AG04449 (cell line): ENCODE measurements around the gene ASB10.

ENCODE experiments used
- CTCF ChIA-PET: fragments of 350-600 bp; formaldehyde crosslinking; extraction: SDS; loops from one replicate; lab custom pipeline; 2021; ENCODE audit warnings: antibody characterized with exemption; lab: Yijun Ruan, JAX
- POLR2A ChIA-PET: fragments of 400-600, 350-600 bp; formaldehyde crosslinking; extraction: SDS; loops from one replicate; lab custom pipeline; 2020; ENCODE audit warnings: antibody characterized with exemption, inconsistent platforms; lab: Yijun Ruan, JAX
- DNase-seq: peaks from one replicate; pipeline ENCODE4 v3.0.0-alpha.2; 2010; ENCODE audit warnings: low read depth, low spot score
- H3K4me3 ChIP-seq: 2 replicates; pipeline ENCODE4 v1.5.1; 2011; ENCODE audit warnings: low read depth, mild to moderate bottlenecking, control low read depth, low read length
- TF ChIP-seq, protein P1 (sequence below): IDR thresholded peaks from one replicate; pipeline ENCODE4 v1.5.1; 2011; ENCODE audit warnings: mild to moderate bottlenecking, moderate library complexity, low read length, control low read depth, inconsistent platforms; ENCODE audit not compliant: insufficient read depth; ENCODE audit errors: missing control alignments

Gene ASB10

DNA sequence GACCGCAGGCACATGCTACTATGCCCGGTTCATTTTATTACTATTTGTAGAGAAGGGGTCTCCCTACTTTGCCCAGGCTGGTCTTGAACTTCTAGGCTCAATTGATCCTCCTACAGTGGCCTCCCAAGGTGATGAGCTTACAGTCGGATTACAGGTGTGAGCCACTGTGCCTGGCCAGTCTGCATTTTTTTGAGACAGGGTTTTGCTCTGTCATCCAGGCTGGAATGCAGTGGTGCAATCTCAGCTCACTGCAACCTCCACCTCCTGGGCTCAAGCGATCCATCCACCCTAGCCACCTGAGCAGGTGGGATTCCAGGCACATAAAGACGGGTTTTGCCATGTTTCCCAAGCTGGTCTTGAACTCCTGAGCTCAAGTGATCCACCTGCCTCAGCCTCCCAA is 25.6 kb upstream of the ASB10 start:
- ChIA-PET POLR2A (interaction anchor here (2.7 kb wide), 1 partner anchor 14 kb away, joined by 8 read pairs; the partner anchor contains the start of gene ABCF2), CTCF (interaction anchor here (0.8 to 1.1 kb wide), 2 partner anchors 13 to 44 kb away, joined by 3 read pairs; no protein-coding TSS in a partner anchor)
- no peak overlapping the region for H3K4me3 ChIP-seq
- TF ChIP-seq, protein P1, sequence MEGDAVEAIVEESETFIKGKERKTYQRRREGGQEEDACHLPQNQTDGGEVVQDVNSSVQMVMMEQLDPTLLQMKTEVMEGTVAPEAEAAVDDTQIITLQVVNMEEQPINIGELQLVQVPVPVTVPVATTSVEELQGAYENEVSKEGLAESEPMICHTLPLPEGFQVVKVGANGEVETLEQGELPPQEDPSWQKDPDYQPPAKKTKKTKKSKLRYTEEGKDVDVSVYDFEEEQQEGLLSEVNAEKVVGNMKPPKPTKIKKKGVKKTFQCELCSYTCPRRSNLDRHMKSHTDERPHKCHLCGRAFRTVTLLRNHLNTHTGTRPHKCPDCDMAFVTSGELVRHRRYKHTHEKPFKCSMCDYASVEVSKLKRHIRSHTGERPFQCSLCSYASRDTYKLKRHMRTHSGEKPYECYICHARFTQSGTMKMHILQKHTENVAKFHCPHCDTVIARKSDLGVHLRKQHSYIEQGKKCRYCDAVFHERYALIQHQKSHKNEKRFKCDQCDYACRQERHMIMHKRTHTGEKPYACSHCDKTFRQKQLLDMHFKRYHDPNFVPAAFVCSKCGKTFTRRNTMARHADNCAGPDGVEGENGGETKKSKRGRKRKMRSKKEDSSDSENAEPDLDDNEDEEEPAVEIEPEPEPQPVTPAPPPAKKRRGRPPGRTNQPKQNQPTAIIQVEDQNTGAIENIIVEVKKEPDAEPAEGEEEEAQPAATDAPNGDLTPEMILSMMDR, result no peak
- DNase-seq, result no peak

- no peak for DNase-seq
- TF ChIP-seq, protein P1, result no peak
- CTCF ChIA-PET, result no interaction called here
- no peak overlapping the region for H3K4me3 ChIP-seq
- POLR2A ChIA-PET, result interaction anchor here (2.7 kb wide), 1 partner anchor 16 kb away, joined by 8 read pairs; the partner anchor contains the start of gene ABCF2
Measured at GRCh38 chr7:151211155-151211772, 24.2 kb upstream of the ASB10 start.

GRCh38 chr7:151210087-151210854 is 23.2 kb upstream of the ASB10 start, which contains the start of gene H2BK1:
Gene H2BK1 (minus strand): TSS chr7:151210488. CDS start chr7:151210318, 170 bp downstream.
- no peak within 1 kb of the TSS for H3K4me3 ChIP-seq
- ChIA-PET POLR2A (interaction anchor here (1.0 kb wide), 1 partner anchor 17 kb away, joined by 3 read pairs; the partner anchor contains the start of gene ABCF2), CTCF (no interaction called here)
- TF ChIP-seq, protein P1, result no peak
- DNase-seq, result no peak

- H3K4me3 ChIP-seq, result no peak overlapping the region
- DNase-seq, result no peak
- ChIA-PET CTCF (no interaction called here), POLR2A (interaction anchor here (1.0 kb wide), 1 partner anchor 18 kb away, joined by 3 read pairs; the partner anchor contains the start of gene ABCF2)
- TF ChIP-seq, protein P1, result no peak
Measured at GRCh38 chr7:151209588-151209987, 22.5 kb upstream of the ASB10 start.

GRCh38 chr7:151208253-151208862 is 21.3 kb upstream of the ASB10 start:
- POLR2A ChIA-PET, result no interaction called here
- TF ChIP-seq, protein P1, result no peak
- CTCF ChIA-PET, result no interaction called here
- no peak for DNase-seq
- no peak overlapping the region for H3K4me3 ChIP-seq

- TF ChIP-seq, protein P1, result no peak
- ChIA-PET CTCF (no interaction called here), POLR2A (no interaction called here)
- no peak overlapping the region for H3K4me3 ChIP-seq
- DNase-seq, result no peak
Measured at GRCh38 chr7:151207804-151208203, 20.8 kb upstream of the ASB10 start.
